ENCODE measurements around the gene TMEM203. TPM values are rescaled to one million over a fixed set of nuclear protein-coding genes. Genes with fewer than 3 reads are reported as not detected.

The TMEM203 gene
- total RNA-seq, 1 experiment from 2014 or later: 50.6 TPM

DNA sequence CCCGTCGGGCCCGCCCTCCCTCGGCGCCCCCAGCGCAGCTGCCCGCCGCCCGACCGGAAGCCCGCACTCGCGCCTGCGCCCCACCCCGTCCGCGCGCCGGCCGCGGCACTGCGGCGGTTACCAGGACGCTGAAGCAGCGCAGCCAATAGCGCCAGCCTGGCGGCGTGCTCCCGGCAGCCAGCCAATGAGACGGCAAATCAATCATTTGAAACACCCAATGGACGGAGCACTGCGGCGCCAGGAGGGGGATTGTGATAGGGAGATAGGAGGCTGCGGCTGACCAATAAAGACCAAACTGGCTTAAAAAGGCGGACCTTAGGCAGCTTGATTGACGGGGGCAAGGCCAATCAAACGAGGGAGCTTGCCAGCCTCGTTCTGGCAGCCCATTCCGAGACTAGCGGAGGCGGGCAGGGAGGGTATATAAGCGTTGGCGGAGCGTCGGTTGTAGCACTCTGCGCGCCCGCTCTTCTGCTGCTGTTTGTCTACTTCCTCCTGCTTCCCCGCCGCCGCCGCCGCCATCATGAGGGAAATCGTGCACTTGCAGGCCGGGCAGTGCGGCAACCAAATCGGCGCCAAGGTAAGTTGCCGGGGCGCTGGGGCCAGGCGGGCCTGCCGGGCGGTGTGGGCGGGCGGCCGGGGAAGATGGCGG, 35.5 kb upstream of the TMEM203 start, which contains the start of gene TUBB4B:
Gene TUBB4B (plus strand): TSS at position 447 of the 649 bp plus-strand sequence. CDS start 74 bp downstream, at position 521.
- H3K4me3 Mint-ChIP-seq: peak within 1 kb of the TSS; percentile 81
- H3K36me3 Mint-ChIP-seq: peaks cover 20% of the 10 kb centered on the region
- peak; percentile 80 for ATAC-seq
- H3K27me3 Mint-ChIP-seq (ENCODE audit: low read depth): no peaks in the 10 kb centered on the region
- H3K9me3 Mint-ChIP-seq: no peaks in the 10 kb centered on the region
- peak; percentile 98 for DNase-seq (ENCODE audit: low spot score)
- POLR2A ChIA-PET: interaction anchor here (0.6 to 1.8 kb wide), 29 partner anchors 12 to 653 kb away, joined by 3 to 30 read pairs (median 4); partner anchors contain the start of genes LRRC26, MAN1B1, NELFB and NRARP
- CTCF ChIA-PET: interaction anchor here (0.7 to 2.4 kb wide), 27 partner anchors 11 to 212 kb away, joined by 3 to 14 read pairs (median 4); partner anchors contain the start of genes CYSRT1, EXD3, MAN1B1 and NOXA1
- H3K4me1 Mint-ChIP-seq: peaks cover 39% of the 10 kb centered on the region
- peak within 1 kb of the TSS; percentile 87; the same call in 1 of the 2 replicates for H3K27ac Mint-ChIP-seq
- TF ChIP-seq, protein P1, sequence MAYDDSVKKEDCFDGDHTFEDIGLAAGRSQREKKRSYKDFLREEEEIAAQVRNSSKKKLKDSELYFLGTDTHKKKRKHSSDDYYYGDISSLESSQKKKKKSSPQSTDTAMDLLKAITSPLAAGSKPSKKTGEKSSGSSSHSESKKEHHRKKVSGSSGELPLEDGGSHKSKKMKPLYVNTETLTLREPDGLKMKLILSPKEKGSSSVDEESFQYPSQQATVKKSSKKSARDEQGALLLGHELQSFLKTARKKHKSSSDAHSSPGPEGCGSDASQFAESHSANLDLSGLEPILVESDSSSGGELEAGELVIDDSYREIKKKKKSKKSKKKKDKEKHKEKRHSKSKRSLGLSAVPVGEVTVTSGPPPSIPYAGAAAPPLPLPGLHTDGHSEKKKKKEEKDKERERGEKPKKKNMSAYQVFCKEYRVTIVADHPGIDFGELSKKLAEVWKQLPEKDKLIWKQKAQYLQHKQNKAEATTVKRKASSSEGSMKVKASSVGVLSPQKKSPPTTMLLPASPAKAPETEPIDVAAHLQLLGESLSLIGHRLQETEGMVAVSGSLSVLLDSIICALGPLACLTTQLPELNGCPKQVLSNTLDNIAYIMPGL (CRISPR knock-in tag; IDR thresholded peaks at IDR 0.05): no peak
- no peak for TF ChIP-seq SOX15 (CRISPR knock-in tag; IDR thresholded peaks at IDR 0.05)
- TF ChIP-seq KAT7 (CRISPR knock-in tag; IDR thresholded peaks at IDR 0.05; ENCODE audit: borderline replicate concordance): no peak; the same call in 1 of the 2 replicates
- TF ChIP-seq, protein P2, sequence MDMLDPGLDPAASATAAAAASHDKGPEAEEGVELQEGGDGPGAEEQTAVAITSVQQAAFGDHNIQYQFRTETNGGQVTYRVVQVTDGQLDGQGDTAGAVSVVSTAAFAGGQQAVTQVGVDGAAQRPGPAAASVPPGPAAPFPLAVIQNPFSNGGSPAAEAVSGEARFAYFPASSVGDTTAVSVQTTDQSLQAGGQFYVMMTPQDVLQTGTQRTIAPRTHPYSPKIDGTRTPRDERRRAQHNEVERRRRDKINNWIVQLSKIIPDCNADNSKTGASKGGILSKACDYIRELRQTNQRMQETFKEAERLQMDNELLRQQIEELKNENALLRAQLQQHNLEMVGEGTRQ (CRISPR knock-in tag; IDR thresholded peaks at IDR 0.05): no peak
- TF ChIP-seq, protein P3, sequence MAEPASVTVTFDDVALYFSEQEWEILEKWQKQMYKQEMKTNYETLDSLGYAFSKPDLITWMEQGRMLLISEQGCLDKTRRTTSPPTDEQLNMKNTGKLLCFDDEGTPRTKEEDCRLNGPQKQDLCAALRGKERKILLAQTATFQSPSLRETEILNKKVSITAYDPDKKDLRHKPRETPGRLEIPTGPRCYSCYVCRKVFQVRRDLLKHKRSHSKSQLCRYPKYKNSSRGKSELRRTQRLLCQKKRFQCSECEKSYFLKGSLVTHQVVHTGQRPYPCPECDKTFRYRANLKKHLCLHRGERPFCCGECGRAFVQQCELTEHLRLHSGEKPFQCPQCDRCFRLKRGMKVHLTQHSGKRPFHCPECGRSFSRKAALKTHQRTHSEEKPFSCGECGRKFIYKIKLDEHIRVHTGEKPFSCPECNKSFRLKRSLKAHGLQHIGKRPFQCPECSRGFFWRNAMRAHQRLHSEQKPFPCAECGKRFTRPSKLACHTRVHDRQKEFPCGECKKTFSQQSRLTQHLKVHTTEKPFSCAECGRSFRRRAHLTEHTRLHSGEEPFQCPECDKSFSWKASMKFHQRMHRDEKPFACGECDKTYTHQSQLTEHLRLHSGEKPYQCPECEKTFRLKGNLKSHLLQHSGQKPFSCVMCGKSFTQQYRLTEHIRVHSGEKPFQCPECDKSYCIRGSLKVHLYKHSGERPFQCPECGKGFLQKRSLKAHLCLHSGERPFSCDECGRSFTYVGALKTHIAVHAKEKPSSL (CRISPR knock-in tag; conservative IDR thresholded peaks at IDR 0.05): no peak
- TF ChIP-seq SMAD3 (CRISPR knock-in tag; IDR thresholded peaks at IDR 0.05; ENCODE audit: borderline replicate concordance): no peak; the same call in 1 of the 2 replicates
- peak; percentile 83 for TF ChIP-seq ETV6 (CRISPR knock-in tag; IDR thresholded peaks at IDR 0.05)
- TF ChIP-seq ZNF416 (CRISPR knock-in tag; IDR thresholded peaks at IDR 0.05): peak; percentile 81; the same call in 1 of the 2 replicates
- TF ChIP-seq, protein P4, sequence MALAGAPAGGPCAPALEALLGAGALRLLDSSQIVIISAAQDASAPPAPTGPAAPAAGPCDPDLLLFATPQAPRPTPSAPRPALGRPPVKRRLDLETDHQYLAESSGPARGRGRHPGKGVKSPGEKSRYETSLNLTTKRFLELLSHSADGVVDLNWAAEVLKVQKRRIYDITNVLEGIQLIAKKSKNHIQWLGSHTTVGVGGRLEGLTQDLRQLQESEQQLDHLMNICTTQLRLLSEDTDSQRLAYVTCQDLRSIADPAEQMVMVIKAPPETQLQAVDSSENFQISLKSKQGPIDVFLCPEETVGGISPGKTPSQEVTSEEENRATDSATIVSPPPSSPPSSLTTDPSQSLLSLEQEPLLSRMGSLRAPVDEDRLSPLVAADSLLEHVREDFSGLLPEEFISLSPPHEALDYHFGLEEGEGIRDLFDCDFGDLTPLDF (CRISPR knock-in tag; IDR thresholded peaks at IDR 0.05): no peak
- TF ChIP-seq, protein P5, sequence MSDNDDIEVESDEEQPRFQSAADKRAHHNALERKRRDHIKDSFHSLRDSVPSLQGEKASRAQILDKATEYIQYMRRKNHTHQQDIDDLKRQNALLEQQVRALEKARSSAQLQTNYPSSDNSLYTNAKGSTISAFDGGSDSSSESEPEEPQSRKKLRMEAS (CRISPR knock-in tag; IDR thresholded peaks at IDR 0.05): no peak
- TF ChIP-seq, protein P6, sequence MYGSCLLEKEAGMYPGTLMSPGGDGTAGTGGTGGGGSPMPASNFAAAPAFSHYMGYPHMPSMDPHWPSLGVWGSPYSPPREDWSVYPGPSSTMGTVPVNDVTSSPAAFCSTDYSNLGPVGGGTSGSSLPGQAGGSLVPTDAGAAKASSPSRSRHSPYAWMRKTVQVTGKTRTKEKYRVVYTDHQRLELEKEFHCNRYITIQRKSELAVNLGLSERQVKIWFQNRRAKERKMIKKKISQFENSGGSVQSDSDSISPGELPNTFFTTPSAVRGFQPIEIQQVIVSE (CRISPR knock-in tag; IDR thresholded peaks at IDR 0.05; ENCODE audit: borderline replicate concordance): no peak; the same call in 1 of the 2 replicates
- TF ChIP-seq JAZF1 (CRISPR knock-in tag; IDR thresholded peaks at IDR 0.05): no peak
- TF ChIP-seq FOXK1 (CRISPR knock-in tag; IDR thresholded peaks at IDR 0.05): peak; percentile 85; the same call in 1 of the 2 replicates
- peak; percentile 72 for TF ChIP-seq SP1 (CRISPR knock-in tag; conservative IDR thresholded peaks at IDR 0.05)
- TF ChIP-seq, protein P7, sequence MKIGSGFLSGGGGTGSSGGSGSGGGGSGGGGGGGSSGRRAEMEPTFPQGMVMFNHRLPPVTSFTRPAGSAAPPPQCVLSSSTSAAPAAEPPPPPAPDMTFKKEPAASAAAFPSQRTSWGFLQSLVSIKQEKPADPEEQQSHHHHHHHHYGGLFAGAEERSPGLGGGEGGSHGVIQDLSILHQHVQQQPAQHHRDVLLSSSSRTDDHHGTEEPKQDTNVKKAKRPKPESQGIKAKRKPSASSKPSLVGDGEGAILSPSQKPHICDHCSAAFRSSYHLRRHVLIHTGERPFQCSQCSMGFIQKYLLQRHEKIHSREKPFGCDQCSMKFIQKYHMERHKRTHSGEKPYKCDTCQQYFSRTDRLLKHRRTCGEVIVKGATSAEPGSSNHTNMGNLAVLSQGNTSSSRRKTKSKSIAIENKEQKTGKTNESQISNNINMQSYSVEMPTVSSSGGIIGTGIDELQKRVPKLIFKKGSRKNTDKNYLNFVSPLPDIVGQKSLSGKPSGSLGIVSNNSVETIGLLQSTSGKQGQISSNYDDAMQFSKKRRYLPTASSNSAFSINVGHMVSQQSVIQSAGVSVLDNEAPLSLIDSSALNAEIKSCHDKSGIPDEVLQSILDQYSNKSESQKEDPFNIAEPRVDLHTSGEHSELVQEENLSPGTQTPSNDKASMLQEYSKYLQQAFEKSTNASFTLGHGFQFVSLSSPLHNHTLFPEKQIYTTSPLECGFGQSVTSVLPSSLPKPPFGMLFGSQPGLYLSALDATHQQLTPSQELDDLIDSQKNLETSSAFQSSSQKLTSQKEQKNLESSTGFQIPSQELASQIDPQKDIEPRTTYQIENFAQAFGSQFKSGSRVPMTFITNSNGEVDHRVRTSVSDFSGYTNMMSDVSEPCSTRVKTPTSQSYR (CRISPR knock-in tag; IDR thresholded peaks at IDR 0.05): no peak
- TF ChIP-seq TCF7 (CRISPR knock-in tag; IDR thresholded peaks at IDR 0.05; ENCODE audit: low read depth): no peak
- 0 out of 2 replicates have a peak, but pooled peaks have one; percentile 28 for TF ChIP-seq TP53 (CRISPR knock-in tag; IDR thresholded peaks at IDR 0.05)
- no peak for TF ChIP-seq ZNF423 (CRISPR knock-in tag; IDR thresholded peaks at IDR 0.05)
- peak; percentile 87 for TF ChIP-seq MYBL2 (CRISPR knock-in tag; IDR thresholded peaks at IDR 0.05)
- TF ChIP-seq, protein P8, sequence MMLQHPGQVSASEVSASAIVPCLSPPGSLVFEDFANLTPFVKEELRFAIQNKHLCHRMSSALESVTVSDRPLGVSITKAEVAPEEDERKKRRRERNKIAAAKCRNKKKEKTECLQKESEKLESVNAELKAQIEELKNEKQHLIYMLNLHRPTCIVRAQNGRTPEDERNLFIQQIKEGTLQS (CRISPR knock-in tag; conservative IDR thresholded peaks at IDR 0.05): no peak
- no peak; the same call in 1 of the 2 replicates for TF ChIP-seq EMX1 (CRISPR knock-in tag; IDR thresholded peaks at IDR 0.05)
- TF ChIP-seq, protein P9, sequence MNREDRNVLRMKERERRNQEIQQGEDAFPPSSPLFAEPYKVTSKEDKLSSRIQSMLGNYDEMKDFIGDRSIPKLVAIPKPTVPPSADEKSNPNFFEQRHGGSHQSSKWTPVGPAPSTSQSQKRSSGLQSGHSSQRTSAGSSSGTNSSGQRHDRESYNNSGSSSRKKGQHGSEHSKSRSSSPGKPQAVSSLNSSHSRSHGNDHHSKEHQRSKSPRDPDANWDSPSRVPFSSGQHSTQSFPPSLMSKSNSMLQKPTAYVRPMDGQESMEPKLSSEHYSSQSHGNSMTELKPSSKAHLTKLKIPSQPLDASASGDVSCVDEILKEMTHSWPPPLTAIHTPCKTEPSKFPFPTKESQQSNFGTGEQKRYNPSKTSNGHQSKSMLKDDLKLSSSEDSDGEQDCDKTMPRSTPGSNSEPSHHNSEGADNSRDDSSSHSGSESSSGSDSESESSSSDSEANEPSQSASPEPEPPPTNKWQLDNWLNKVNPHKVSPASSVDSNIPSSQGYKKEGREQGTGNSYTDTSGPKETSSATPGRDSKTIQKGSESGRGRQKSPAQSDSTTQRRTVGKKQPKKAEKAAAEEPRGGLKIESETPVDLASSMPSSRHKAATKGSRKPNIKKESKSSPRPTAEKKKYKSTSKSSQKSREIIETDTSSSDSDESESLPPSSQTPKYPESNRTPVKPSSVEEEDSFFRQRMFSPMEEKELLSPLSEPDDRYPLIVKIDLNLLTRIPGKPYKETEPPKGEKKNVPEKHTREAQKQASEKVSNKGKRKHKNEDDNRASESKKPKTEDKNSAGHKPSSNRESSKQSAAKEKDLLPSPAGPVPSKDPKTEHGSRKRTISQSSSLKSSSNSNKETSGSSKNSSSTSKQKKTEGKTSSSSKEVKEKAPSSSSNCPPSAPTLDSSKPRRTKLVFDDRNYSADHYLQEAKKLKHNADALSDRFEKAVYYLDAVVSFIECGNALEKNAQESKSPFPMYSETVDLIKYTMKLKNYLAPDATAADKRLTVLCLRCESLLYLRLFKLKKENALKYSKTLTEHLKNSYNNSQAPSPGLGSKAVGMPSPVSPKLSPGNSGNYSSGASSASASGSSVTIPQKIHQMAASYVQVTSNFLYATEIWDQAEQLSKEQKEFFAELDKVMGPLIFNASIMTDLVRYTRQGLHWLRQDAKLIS (CRISPR knock-in tag; IDR thresholded peaks at IDR 0.05; ENCODE audit: borderline replicate concordance): no peak
- TF ChIP-seq RORB (CRISPR knock-in tag; IDR thresholded peaks at IDR 0.05): peak; percentile 96

All from WTC11 (cell line).